Measurements from ENCODE around the gene FADD.
"Not testable (repeated sequence)": the region's sequence is repeated elsewhere in the genome, so short reads cannot be mapped to it uniquely, and the experiment has no call there.

The FADD gene

DNA sequence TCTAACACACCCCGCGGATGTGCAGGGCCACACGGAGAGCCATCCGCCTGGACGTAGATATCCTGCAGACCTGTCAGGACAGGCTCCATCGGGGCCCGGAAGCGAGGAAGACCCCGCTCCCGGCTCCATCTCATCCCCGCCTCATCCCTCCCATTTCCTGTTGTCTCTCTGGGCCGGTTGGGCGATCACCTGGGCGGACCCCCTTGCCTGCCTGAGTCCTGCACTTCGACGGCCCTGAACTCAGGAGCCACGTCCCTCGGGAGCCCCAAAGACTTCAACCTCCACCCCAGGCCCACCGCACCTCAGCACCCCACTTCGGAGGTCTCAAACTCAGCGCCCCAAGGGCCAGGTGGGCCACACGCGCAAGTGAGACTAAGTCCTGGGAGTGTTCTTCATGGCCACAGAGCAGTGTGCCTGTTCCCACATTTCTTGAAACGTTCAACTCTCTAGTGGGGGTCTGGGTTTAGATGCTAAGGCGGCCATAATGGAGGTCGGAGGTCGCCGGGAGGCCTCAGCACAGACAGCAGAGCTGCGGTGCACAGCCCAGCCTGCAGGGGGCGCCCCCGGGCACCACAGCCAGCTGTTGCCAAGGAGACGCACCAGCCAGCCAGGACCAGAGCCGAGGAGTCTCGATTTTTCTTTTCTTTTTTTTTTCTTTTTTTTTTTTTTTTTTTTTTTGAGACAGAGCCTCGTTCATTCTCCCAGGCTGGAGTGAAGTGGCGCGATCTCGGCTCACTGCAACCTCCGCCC, 26.0 kb upstream of the FADD start:
- in situ Hi-C loops (cut with HindIII; ENCODE audit: low sequenced_read_pairs): loop anchor here (25.0 kb wide), 1 partner anchor 140 kb away; no protein-coding TSS in a partner anchor

DNA sequence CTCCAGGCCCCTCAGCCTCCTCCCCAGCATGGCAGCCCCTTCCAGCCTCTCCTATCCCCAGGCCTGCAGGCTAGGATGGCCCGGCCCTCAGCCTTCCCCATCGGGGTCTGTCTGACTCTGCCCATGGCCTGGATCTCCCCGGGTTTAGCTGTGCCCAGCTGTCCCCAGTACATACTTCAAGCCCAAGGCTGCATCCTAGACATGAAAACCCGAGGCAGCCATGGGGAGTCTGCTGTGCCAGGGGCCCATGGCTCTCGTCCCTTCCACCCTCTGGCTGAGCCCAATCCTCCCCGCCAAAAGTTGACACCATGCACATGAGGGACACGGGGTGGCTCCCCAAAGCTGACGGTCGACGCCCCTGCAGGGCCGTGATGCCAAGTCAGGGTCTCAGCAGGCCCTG, 22.2 kb upstream of the FADD start:
- in situ Hi-C loops (cut with HindIII; ENCODE audit: low sequenced_read_pairs): loop anchor here (25.0 kb wide), 1 partner anchor 144 kb away; no protein-coding TSS in a partner anchor

DNA sequence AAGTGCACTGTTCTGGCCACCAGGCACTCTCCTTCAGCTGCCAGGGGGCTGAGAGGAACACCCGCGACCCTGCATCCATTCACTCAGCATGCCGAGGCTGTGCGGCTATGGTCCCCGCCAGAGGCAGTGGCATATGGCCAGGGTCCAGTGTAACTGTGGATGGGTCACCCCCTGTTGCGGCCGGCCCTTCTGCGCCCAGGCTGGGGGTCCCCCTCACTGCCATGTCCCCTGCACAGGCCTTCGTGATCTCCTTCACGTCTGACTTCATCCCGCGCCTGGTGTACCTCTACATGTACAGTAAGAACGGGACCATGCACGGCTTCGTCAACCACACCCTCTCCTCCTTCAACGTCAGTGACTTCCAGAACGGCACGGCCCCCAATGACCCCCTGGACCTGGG, 20.8 kb upstream of the FADD start:
- in situ Hi-C loops (cut with HindIII; ENCODE audit: low sequenced_read_pairs): loop anchor here (25.0 kb wide), 1 partner anchor 145 kb away; no protein-coding TSS in a partner anchor

GRCh38 chr11:70183032-70183431, 20.1 kb upstream of the FADD start:
- in situ Hi-C loops (cut with HindIII; ENCODE audit: low sequenced_read_pairs): loop anchor here (25.0 kb wide), 1 partner anchor 146 kb away; no protein-coding TSS in a partner anchor

- in situ Hi-C loops (cut with HindIII; ENCODE audit: low sequenced_read_pairs): loop anchor here (25.0 kb wide), 1 partner anchor 146 kb away; no protein-coding TSS in a partner anchor
These were observed 19.5 kb upstream of the FADD start for GRCh38 chr11:70183483-70184176.

DNA sequence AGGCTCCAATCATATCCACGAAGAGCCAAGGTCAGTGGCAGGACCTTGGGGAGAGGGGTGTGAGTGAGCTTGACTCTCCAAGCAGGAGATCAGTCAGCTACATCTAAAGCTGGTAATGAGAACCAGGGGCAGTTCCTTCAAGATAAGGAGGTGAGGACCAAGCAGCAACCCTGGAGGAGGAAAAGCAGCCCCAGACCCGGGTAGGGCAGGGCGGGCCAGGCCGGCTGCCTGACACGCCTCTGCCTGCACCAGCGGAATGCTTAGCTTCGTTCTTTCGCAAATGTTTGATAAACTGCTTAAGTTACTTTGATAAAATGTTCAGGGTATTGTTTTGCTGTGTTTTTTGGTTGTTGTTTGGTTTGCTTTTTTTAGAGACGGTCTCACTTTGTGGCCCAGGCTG, 18.7 kb upstream of the FADD start:
- in situ Hi-C loops (cut with HindIII; ENCODE audit: low sequenced_read_pairs): loop anchor here (25.0 kb wide), 1 partner anchor 147 kb away; no protein-coding TSS in a partner anchor

DNA sequence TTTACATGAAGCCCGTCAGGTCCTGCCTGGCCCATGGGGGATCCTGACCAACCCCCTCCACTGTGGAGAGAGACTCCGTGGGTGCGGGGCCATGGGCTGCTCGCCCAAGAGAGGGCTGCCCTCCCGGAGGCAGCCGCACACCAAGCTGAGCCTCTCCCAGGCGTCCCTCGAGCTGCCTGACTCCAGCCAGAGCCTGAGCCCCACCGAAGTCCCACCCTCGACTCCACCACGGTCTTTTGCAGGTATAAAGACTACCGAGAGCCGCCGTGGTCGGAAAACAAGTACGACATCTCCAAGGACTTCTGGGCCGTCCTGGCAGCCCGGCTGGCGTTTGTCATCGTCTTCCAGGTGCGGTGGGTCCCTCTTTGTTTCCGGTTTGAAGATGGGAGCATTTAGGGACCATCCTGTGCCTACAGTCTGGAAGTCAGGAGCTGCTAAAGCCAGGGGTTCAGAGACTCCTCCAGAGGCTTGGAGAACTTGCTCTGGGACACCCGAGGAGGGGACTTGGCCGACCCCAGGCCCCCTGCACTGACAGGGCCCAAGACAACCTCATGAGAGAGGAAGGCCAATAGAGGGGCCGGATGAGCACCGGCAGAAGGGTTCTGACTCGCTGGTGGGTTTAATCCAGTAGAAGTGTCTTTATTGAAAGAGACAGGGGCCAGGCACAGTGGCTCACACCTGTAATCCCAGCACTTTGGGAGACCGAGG, 17.6 kb upstream of the FADD start:
- in situ Hi-C loops (cut with HindIII; ENCODE audit: low sequenced_read_pairs): loop anchor here (5.0 to 25.0 kb wide), 2 partner anchors 83 to 148 kb away; no protein-coding TSS in a partner anchor

DNA sequence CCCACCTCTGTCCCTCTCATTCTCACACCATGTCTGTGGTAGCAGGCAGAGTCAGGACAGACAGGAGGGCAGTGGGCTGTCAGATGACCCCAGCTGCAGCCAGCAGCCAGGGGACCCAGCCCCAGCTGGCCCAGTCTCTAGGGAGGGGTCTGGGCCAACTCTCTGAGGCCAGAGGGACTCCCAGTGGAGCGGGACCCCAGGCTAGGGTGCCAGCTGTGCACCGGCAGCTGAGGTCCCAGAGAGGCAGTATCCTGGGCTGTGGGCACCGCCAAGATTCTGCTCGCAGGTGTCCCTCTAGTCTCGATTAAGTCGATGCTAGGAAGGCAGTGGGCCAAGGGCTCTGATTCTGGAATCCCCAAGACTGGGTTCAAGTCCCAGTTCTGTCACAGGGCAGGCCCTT, 16.7 kb upstream of the FADD start:
- in situ Hi-C loops (cut with HindIII; ENCODE audit: low sequenced_read_pairs): loop anchor here (5.0 to 25.0 kb wide), 2 partner anchors 84 to 149 kb away; no protein-coding TSS in a partner anchor

GRCh38 chr11:70186936-70187335, 16.2 kb upstream of the FADD start:
- in situ Hi-C loops (cut with HindIII; ENCODE audit: low sequenced_read_pairs): loop anchor here (5.0 to 25.0 kb wide), 2 partner anchors 85 to 150 kb away; no protein-coding TSS in a partner anchor

- in situ Hi-C loops (cut with HindIII; ENCODE audit: low sequenced_read_pairs): loop anchor here (5.0 to 25.0 kb wide), 2 partner anchors 85 to 150 kb away; no protein-coding TSS in a partner anchor
These were observed 15.3 kb upstream of the FADD start for GRCh38 chr11:70187771-70188170.

DNA sequence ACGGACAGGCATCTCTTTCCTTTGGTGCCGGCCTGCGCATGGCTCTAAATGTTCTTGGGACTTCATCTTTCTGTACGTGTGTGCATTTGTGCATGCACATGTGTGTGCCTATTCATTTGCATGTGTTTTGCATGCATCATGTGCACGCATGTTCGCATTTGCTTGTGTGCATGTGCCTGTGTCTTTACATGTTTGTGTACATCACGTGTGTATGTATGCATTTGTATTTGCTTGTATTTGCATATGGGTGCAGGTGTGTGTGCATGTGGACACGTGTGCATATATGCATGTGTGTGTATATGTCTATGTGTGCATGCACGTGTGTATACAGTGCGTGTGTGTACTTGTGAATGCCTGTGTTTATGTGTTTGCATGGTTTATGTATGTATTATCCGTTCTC, 13.5 kb upstream of the FADD start:
- in situ Hi-C loops (cut with HindIII; ENCODE audit: low sequenced_read_pairs): loop anchor here (5.0 to 25.0 kb wide), 3 partner anchors 87 to 267 kb away; no protein-coding TSS in a partner anchor

- in situ Hi-C loops (cut with HindIII; ENCODE audit: low sequenced_read_pairs): loop anchor here (5.0 to 25.0 kb wide), 2 partner anchors 154 to 269 kb away; no protein-coding TSS in a partner anchor
These were observed 11.5 kb upstream of the FADD start for GRCh38 chr11:70191495-70192140.

- in situ Hi-C loops (cut with HindIII; ENCODE audit: low sequenced_read_pairs): loop anchor here (5.0 to 25.0 kb wide), 2 partner anchors 156 to 271 kb away; no protein-coding TSS in a partner anchor
These were observed 10.3 kb upstream of the FADD start for GRCh38 chr11:70192666-70193410.

GRCh38 chr11:70193411-70194292, 9.4 kb upstream of the FADD start:
- in situ Hi-C loops (cut with HindIII; ENCODE audit: low sequenced_read_pairs): loop anchor here (5.0 to 25.0 kb wide), 2 partner anchors 156 to 271 kb away; no protein-coding TSS in a partner anchor

- in situ Hi-C loops (cut with HindIII; ENCODE audit: low sequenced_read_pairs): loop anchor here (5.0 to 25.0 kb wide), 2 partner anchors 158 to 273 kb away; no protein-coding TSS in a partner anchor
These were observed 8.0 kb upstream of the FADD start for GRCh38 chr11:70194792-70195791.

- in situ Hi-C loops (cut with HindIII; ENCODE audit: low sequenced_read_pairs): no loop called here
These were observed 2.8 kb upstream of the FADD start for GRCh38 chr11:70200212-70200844.

DNA sequence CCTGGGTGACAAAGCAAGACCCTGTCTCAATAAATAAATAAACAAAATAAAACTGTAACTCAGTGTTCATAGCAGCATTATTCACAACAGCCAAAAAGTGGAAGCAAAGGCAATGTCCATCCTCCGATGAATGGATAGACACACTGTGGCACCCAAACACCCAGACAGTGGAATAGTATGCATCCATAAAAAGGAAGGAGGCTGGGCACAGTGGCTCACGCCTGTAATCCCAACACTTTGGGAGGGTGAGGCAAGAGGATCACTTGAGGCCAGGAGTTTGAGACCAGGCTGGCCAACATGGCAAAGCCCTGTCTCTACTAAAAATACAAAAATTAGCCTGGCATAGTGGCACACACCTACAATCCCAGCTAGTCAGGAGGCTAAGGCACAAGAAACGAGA, 2.0 kb upstream of the FADD start:
- in situ Hi-C loops (cut with HindIII; ENCODE audit: low sequenced_read_pairs): not testable (repeated sequence)
